ENCODE data around the gene JUN.

GRCh38 chr1:58816072-58816746 lies 32.4 kb upstream of the JUN start:
- 0 out of 2 replicates have a peak, but pooled peaks have one; percentile 10 for TF ChIP-seq CTCF (conservative IDR thresholded peaks at IDR 0.05; ENCODE audit: low read depth, low read length)
- TF ChIP-seq RCOR1 (IDR thresholded peaks at IDR 0.05; ENCODE audit: insufficient replicate concordance, low read length) = peak; percentile 15
- no peak for TF ChIP-seq POLR2A (IDR thresholded peaks at IDR 0.05; ENCODE audit: low read depth, low read length)

Measured in IMR-90 (cell line).